Neural crest cell (in vitro differentiated cells): Measurements from ENCODE around the gene SELENOK. TPM values are rescaled to one million over a fixed set of nuclear protein-coding genes. Genes with fewer than 3 reads are reported as not detected.
"Not testable (repeated sequence)": the region's sequence is repeated elsewhere in the genome, so short reads cannot be mapped to it uniquely, and the experiment has no call there.

Experiments used
- DNase-seq: peaks from one replicate; pipeline ENCODE4 v3.0.0; 2021; ENCODE audit warnings: low read depth, mixed read lengths, low spot score
- H3K27ac Mint-ChIP-seq: one replicate; pipeline ENCODE4 v1.8.0; 2021; ENCODE audit warnings: mild to moderate bottlenecking, mixed read lengths; ENCODE audit not compliant: unreplicated experiment
- H3K27me3 Mint-ChIP-seq: 2 replicates; pipeline ENCODE4 v1.8.0; 2021; ENCODE audit warnings: low read depth, mild to moderate bottlenecking, mixed read lengths
- H3K36me3 Mint-ChIP-seq: 2 replicates; pipeline ENCODE4 v1.8.0; 2021; ENCODE audit warnings: low read depth, mild to moderate bottlenecking, mixed read lengths
- H3K4me1 Mint-ChIP-seq: 2 replicates; pipeline ENCODE4 v1.8.0; 2021; ENCODE audit warnings: mixed read lengths
- H3K4me3 Mint-ChIP-seq: one replicate; pipeline ENCODE4 v1.8.0; 2021; ENCODE audit warnings: mild to moderate bottlenecking, mixed read lengths
- H3K9me3 Mint-ChIP-seq: 2 replicates; pipeline ENCODE4 v1.8.0; 2021; ENCODE audit warnings: mixed read lengths
- CTCF ChIP-seq: fragments of 200-600 bp; sonication (generic); conservative IDR thresholded peaks from 2 replicates; pipeline ENCODE4 v1.5.0; 2021; ENCODE audit warnings: antibody characterized with exemption, mild to moderate bottlenecking
- total RNA-seq: library from RNA; stranded (reverse); gene quantifications from 2 replicates; pipeline ENCODE4 v1.2.1, GENCODE V29; 2021

Gene SELENOK
- total RNA-seq, 1 donor from 2014 or later = 39.2 TPM

GRCh38 chr3:53938645-53939044 lies 47.0 kb upstream of the SELENOK start:
- no peaks in the 10 kb centered on the region for H3K27me3 Mint-ChIP-seq
- H3K36me3 Mint-ChIP-seq = peaks cover 5% of the 10 kb centered on the region
- no peak overlapping the region for H3K4me3 Mint-ChIP-seq
- no peak overlapping the region for H3K27ac Mint-ChIP-seq
- H3K4me1 Mint-ChIP-seq = no peaks in the 10 kb centered on the region
- peaks cover 3% of the 10 kb centered on the region for H3K9me3 Mint-ChIP-seq
- TF ChIP-seq CTCF = peak; percentile 90
- DNase-seq = peak; percentile 47

GRCh38 chr3:53936347-53936746 lies 44.7 kb upstream of the SELENOK start:
- H3K27me3 Mint-ChIP-seq = no peaks in the 10 kb centered on the region
- H3K4me3 Mint-ChIP-seq = no peak overlapping the region
- peaks cover 3% of the 10 kb centered on the region for H3K9me3 Mint-ChIP-seq
- no peaks in the 10 kb centered on the region for H3K4me1 Mint-ChIP-seq
- no peak for TF ChIP-seq CTCF
- H3K27ac Mint-ChIP-seq = no peak overlapping the region
- H3K36me3 Mint-ChIP-seq = peaks cover 5% of the 10 kb centered on the region
- no peak for DNase-seq

GRCh38 chr3:53935283-53935901 lies 43.7 kb upstream of the SELENOK start:
- Mint-ChIP-seq H3K4me3 (no peak overlapping the region), H3K4me1 (no peaks in the 10 kb centered on the region), H3K9me3 (peaks cover 3% of the 10 kb centered on the region), H3K27me3 (no peaks in the 10 kb centered on the region), H3K27ac (no peak overlapping the region), H3K36me3 (peaks cover 5% of the 10 kb centered on the region)
- TF ChIP-seq CTCF = no peak
- DNase-seq = no peak

DNA sequence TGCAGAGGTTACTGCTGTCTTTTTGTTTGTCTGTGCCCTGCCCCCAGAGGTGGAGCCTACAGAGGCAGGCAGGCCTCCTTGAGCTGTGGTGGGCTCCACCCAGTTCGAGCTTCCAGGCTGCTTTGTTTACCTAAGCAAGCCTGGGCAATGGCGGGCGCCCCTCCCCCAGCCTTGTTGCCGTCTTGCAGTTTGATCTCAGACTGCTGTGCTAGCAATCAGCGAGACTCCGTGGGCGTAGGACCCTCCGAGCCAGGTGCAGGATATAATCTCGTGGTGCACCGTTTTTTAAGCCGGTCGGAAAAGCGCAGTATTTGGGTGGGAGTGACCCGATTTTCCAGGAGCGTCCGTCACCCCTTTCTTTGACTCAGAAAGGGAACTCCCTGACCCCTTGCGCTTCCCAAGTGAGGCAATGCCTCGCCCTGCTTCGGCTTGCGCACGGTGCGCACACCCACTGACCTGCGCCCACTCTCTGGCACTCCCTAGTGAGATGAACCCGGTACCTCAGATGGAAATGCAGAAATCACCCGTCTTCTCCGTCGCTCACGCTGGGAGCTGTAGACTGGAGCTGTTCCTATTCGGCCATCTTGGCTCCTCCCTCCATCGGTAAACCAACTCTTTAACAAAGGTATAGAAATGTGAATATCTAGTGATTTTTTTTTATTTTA lies 35.7 kb upstream of the SELENOK start:
- H3K4me1 Mint-ChIP-seq, H3K27me3 Mint-ChIP-seq, H3K36me3 Mint-ChIP-seq, H3K9me3 Mint-ChIP-seq: not testable (repeated sequence)
- Mint-ChIP-seq H3K4me3 (peak overlapping the region; percentile 49), H3K27ac (peak overlapping the region; percentile 67)
- DNase-seq = peak; percentile 9

DNA sequence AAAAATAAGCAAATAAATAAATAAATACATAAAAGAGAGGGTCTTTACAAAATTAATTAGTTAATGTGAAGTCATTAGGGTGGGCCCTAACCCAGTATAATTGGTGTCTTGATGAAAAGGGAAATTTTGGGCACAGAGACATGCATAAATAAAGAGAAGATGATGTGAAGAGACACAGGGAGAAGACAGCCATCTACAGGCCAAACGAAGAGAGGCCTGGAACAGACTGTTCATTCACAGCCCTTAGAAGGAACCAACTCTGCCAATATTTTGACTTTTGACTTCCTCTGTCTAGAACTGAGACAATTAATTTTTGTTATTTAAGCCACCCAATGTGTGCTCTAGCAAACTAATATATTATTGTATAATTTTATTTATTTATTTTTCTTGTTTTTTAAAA lies 29.6 kb upstream of the SELENOK start:
- Mint-ChIP-seq H3K9me3 (peaks cover 8% of the 10 kb centered on the region), H3K4me3 (no peak overlapping the region), H3K36me3 (peaks cover 5% of the 10 kb centered on the region), H3K27ac (no peak overlapping the region), H3K4me1 (no peaks in the 10 kb centered on the region), H3K27me3 (peaks cover 27% of the 10 kb centered on the region)
- peak; percentile 59 for TF ChIP-seq CTCF
- no peak for DNase-seq

DNA sequence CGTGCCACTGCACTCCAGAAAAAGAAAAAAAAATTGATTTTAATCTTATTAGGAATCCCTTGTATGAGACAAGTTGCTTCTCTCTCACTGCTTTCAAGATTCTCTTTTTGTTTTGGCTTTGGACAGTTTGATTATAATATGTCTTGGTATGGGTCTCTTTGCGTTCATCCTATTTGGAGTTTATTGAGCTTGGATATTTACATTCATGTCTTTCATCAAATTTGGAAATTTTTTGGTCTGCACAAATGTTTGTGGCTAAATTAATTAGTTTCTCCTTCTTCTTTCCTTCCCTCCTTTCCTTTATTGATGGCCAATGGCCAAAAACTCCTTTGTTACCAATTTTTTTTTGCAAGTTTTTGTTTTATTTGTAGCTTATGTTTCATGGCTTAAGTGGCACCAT lies 28.1 kb upstream of the SELENOK start:
- H3K9me3 Mint-ChIP-seq = peaks cover 8% of the 10 kb centered on the region
- no peak for DNase-seq
- peaks cover 5% of the 10 kb centered on the region for H3K36me3 Mint-ChIP-seq
- peaks cover 41% of the 10 kb centered on the region for H3K27me3 Mint-ChIP-seq
- H3K27ac Mint-ChIP-seq = no peak overlapping the region
- TF ChIP-seq CTCF = no peak
- no peaks in the 10 kb centered on the region for H3K4me1 Mint-ChIP-seq
- no peak overlapping the region for H3K4me3 Mint-ChIP-seq
